Stimulated activated CD4-positive, alpha-beta T cell treated with anti-CD3 and anti-CD28 coated beads, Interleukin-12 subunit alpha, Interleukin-12 subunit beta, amount 100 ng/mL, for 24 hours (primary cell): ENCODE results near the gene ZNF385C.

Source experiments
- DNase-seq, 2 experiments: peaks; one replicate each; pipeline ENCODE4 v3.0.0-alpha.2; 2020; ENCODE audit warnings: low read depth in 2 of 2

The ZNF385C gene

GRCh38 chr17:41988418-41988817 is 109.9 kb downstream of the ZNF385C start:
- no peak for DNase-seq

DNA sequence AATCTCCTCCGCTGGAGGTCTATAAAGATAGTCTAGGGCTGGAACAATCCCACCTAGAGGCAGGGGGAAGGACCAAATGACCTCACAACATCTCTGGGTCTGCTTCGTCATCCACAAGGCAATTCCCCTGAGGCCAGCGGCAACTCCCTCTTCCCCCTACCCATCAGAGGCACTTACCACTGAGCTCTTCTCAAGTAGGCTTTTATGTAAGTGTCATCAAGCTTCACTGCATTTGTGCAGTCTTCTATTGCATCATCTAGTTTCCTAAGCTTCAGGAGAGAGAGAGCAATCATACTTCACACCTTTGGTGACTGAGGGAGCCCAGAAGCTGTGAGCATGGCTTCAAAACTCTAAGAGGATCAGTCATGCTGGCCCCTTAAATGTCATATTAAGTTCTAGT is 110.6 kb downstream of the ZNF385C start:
- DNase-seq: no peak

DNA sequence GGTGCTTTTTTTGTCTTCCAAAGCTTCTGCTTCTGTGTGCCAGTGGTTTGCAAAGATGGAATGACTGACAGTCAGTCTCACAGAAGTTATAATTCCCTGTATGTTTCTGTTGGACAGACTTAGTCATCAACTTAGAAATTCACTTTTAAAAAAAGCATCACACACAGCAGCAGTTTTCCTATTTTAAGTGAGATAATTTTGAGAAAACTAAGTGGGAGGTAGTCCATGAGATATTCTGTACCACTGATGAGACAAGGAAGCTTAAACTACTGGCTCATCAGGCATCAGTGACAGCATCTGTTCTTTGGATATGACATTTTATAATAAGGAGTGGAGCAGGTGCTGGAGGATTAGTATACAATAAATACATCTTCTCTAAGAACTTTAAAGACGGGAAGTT is 111.6 kb downstream of the ZNF385C start:
- no peak for DNase-seq

- no peak for DNase-seq
Measured at GRCh38 chr17:41985919-41986318, 112.4 kb downstream of the ZNF385C start.

DNA sequence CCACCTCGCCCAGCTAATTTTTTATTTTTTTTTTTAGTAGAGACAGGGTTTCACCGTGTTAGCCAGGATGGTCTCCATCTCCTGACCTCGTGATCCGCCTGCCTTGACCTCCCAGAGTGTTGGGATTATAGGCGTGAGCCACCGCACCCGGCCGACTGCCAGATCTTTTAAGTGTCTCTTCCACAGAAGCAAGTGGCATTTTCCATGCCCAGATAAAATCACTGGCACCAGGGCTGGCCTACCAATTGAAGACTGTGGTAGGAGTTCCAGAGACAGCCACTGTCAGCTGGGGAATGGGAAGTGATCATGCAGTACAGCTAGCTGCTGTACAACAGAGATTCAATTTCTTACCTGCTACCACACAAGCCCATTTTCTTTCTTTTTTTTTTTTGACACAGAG is 113.8 kb downstream of the ZNF385C start:
- DNase-seq: no peak

GRCh38 chr17:41982026-41982760 is 116.1 kb downstream of the ZNF385C start:
- no peak for DNase-seq

DNA sequence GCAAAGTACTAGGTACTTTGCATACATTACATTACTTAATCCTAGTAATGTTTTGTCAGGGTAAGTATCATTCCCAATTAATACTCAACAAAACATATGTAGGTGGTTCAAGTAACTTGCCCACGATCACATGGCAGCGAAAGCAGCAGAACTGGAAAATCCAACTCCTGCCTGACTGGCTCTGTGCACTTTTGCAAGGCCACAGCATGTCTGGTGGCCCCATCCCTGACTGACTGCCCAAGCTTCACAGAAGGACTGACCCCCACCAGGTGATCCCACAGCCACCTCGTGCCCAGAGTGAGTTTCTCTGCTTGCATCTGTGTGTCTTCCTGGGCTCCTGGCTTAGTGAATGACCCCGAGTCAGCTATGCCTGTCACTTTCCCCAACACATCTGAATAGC is 120.3 kb downstream of the ZNF385C start:
- no peak for DNase-seq

GRCh38 chr17:41976142-41976768 is 122.0 kb downstream of the ZNF385C start:
- no peak for DNase-seq
